AG09319 (cell line): Measurements from ENCODE around the gene CCDC154.

Experiments
- DNase-seq: peaks from one replicate; pipeline ENCODE4 v3.0.0-alpha.2; 2010; ENCODE audit warnings: low read depth; ENCODE audit errors: extremely low read depth
- CTCF ChIP-seq: IDR thresholded peaks from 2 replicates; pipeline ENCODE4 v1.5.1; 2011; ENCODE audit warnings: low read depth, mild to moderate bottlenecking, inconsistent platforms, low read length, moderate library complexity

CCDC154 gene

GRCh38 chr16:1464894-1465566, 20.7 kb upstream of the CCDC154 start:
- TF ChIP-seq CTCF: no peak
- DNase-seq: no peak

GRCh38 chr16:1464196-1464893, 20.0 kb upstream of the CCDC154 start:
- TF ChIP-seq CTCF: no peak
- DNase-seq: no peak

GRCh38 chr16:1461146-1461545, 16.8 kb upstream of the CCDC154 start:
- no peak for TF ChIP-seq CTCF
- no peak for DNase-seq

GRCh38 chr16:1460602-1461138, 16.3 kb upstream of the CCDC154 start:
- DNase-seq: no peak

GRCh38 chr16:1459967-1460366, 15.6 kb upstream of the CCDC154 start:
- no peak for TF ChIP-seq CTCF

More at GRCh38 chr16:1460602-1461138, 16.3 kb upstream of the CCDC154 start:
- no peak for TF ChIP-seq CTCF

GRCh38 chr16:1458977-1459341, 14.6 kb upstream of the CCDC154 start:
- no peak for DNase-seq
- TF ChIP-seq CTCF: no peak

More at GRCh38 chr16:1459967-1460366, 15.6 kb upstream of the CCDC154 start:
- no peak for DNase-seq

GRCh38 chr16:1458336-1458976, 14.1 kb upstream of the CCDC154 start:
- no peak for DNase-seq
- TF ChIP-seq CTCF: no peak
